Measurements from ENCODE around the gene CDH13.

DNA sequence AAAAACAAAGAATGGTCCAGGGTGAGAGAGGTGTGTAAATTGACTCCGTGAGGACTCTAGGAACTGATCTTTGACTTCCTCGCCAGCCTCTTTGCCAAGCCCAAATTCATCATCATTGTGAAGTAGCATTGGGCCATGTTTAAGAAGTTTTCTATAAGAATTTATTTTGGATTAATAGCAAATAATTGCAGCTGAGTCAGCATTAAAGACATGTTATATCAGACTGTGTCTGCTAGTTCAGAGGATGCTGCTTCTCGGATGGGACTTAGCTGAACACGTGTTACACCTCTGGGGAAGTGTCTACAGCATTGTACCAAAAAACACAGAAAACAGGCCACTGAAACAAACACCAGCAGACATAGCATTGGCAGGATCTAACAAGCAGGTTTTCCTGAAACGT is 366.6 kb downstream of the CDH13 start:
- TF ChIP-seq POLR2A (IDR thresholded peaks at IDR 0.05) = no peak
- TF ChIP-seq, protein P1, sequence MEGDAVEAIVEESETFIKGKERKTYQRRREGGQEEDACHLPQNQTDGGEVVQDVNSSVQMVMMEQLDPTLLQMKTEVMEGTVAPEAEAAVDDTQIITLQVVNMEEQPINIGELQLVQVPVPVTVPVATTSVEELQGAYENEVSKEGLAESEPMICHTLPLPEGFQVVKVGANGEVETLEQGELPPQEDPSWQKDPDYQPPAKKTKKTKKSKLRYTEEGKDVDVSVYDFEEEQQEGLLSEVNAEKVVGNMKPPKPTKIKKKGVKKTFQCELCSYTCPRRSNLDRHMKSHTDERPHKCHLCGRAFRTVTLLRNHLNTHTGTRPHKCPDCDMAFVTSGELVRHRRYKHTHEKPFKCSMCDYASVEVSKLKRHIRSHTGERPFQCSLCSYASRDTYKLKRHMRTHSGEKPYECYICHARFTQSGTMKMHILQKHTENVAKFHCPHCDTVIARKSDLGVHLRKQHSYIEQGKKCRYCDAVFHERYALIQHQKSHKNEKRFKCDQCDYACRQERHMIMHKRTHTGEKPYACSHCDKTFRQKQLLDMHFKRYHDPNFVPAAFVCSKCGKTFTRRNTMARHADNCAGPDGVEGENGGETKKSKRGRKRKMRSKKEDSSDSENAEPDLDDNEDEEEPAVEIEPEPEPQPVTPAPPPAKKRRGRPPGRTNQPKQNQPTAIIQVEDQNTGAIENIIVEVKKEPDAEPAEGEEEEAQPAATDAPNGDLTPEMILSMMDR (IDR thresholded peaks at IDR 0.05) = no peak

Data from Peyer's patch (tissue), 4 donors.